Measurements from ENCODE around the gene PRKCE.
A peak's percentile ranks its signal among the peaks of the same experiment; 100 is the strongest.

Gene PRKCE

GRCh38 chr2:46163804-46164528 lies 512.5 kb downstream of the PRKCE start:
- no peak for DNase-seq

GRCh38 chr2:46164529-46165301 lies 513.2 kb downstream of the PRKCE start:
- no peak for DNase-seq

GRCh38 chr2:46165916-46166315 lies 514.4 kb downstream of the PRKCE start:
- DNase-seq = no peak

DNA sequence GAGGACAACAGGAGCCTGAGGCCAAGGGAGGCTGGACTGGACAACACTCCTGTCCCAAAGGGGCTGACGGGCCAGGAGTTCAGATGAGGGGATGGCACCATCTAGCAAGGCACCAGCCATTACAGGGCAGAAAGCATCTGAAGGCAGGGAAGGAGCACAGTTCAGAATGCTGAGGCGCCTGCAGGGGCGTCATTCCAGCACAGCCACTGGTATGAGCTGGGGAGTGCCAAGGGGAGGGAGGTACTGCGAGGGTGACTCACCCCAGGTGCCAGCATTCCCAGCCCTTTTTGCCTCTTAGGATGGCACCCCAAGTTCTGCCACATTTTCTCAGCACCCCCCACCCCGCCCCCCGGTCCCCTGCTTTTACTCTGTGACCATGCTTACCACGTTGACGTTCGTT lies 515.9 kb downstream of the PRKCE start:
- DNase-seq = no peak

GRCh38 chr2:46167924-46168323 lies 516.4 kb downstream of the PRKCE start:
- no peak for DNase-seq

DNA sequence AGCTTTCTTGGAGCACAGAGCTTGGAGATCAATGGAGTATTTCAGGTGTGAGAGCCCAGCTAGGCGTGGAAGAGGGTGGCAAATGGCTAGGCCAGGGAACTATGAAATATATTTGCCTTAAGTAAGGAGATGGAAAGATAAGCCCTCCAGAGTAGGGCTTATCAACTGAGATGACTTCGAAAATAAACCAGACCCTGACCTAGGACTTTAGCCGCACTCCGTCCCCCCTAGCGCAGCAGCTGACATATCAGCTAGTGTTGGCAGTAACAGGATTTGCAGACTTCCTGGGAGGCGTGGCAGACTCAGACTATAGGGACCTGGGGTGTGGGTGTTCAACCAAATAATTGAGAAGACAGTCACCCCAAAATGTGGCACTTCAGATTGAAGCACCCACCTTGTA lies 518.0 kb downstream of the PRKCE start:
- no peak for DNase-seq

DNA sequence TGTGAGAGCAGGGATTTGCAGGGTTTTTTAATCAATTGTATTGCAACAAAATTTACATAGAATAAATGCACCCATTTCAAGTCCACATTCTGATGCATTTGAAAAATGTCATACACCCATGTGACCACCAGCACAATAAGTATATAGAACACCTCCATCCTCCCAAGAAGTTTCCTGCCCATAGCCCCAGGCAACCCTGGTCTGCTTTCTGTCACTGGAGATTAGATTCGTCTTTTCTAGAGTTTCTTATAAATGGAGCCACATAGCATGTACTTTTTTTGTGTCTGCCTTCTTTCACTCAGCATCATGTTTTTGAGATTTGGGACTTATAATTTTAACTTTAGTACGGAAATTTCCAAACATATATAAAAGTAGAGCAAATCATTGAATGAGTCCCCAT lies 518.6 kb downstream of the PRKCE start:
- no peak for DNase-seq

DNA sequence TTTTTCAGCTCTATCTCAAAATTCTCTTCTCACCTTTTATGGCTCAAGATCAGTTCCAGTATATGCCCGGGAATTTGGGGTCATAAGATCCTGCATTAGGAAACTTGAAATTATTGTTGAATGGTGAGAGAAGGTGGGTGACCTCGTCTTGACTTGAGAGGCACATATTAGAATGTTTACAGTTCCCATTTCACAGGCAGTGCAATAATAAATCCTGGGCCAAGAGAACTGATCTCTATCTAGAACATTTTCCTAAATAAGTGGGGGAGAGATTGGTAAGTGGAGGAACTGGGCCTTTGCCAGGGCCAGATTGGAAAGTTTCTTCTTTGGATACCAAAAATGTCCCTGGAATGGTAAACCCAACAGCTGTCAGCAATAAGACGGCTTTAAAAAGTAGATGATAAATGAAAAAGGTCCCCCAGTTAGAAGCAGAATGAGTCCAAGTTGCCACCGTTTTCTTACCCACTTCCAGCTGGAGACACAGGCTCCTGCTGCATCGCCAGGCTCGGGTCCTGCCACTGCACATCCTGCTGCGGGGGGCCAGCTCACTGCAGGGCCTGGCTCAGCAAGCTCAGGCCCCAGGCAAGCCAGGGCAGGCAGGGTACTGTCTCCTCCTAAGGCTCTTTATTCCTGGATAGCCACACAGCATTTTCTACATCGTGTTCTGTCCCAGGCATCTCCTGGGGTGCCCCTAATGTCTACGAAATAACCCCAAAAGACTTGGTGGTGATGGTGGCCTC lies 519.3 kb downstream of the PRKCE start:
- DNase-seq = no peak

- no peak for DNase-seq
Observed at GRCh38 chr2:46171411-46171953, 520.0 kb downstream of the PRKCE start.

- DNase-seq = no peak
Observed at GRCh38 chr2:46171996-46172546, 520.6 kb downstream of the PRKCE start.

DNA sequence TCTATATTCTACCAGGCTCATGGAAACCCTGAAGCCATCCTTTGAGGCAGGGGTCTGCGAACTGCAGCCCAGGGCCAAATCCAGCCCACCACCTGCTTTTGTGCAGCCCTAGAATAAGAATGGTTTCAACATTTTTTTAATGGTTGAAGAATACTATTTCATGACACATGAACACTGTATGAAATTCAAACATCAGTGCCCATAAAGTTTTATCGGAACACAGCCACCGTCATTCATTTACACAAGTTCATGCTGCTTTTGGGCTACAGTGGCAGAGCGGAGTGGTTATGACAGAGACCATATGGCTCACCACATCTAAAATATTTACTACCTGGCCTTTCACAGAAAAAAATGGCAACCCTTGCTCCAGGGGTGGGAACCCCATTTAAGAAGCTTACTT lies 521.6 kb downstream of the PRKCE start:
- no peak for DNase-seq

DNA sequence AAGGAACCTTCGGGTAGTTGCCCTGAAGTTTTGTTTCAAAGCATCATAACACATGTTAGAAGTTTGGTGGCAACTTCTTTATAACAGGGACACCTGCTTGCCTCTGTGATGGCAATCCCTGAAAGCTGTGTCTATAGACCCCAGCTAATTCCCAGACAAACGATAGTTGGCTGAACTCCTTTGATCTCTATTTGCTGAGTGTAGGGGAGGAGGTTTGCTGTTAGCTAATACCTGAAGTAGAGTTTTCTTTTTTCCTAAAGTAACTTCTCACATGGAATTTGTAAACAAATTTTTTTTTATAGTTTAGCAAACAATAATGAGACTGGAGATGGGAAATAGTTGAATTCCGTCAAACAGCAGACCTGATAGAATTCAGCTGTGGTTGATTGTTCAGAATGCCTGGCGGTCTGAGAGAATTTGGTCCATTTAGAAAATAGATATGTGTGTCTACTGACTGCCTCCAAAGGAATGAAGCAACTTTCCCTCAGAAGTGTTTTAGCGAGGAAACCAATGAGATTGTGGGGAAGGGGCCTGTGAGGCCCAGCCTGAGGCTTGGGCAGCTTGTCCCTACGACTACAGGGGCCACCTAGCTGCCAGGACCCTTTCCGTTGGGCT lies 522.3 kb downstream of the PRKCE start:
- DNase-seq = no peak

GRCh38 chr2:46174345-46175170 lies 523.1 kb downstream of the PRKCE start:
- no peak for DNase-seq

DNA sequence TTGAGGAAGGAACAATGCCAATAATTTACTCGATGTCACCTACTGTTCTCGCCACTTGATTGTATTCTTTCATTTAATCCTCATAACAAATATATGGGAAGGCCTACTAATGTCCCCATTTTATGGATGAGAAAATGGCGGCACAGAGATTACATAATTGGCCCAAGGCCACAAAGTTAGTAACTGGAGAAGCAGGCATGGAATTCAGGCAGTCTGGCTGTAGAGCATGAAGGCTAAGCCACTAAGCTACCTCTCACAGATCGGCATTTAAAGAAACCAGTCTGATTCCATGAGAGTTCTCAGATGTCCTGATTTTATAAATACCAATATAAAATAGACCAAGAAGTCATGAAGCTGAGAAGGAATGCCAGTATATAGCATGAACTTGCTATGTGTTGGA lies 523.9 kb downstream of the PRKCE start:
- no peak for DNase-seq

DNA sequence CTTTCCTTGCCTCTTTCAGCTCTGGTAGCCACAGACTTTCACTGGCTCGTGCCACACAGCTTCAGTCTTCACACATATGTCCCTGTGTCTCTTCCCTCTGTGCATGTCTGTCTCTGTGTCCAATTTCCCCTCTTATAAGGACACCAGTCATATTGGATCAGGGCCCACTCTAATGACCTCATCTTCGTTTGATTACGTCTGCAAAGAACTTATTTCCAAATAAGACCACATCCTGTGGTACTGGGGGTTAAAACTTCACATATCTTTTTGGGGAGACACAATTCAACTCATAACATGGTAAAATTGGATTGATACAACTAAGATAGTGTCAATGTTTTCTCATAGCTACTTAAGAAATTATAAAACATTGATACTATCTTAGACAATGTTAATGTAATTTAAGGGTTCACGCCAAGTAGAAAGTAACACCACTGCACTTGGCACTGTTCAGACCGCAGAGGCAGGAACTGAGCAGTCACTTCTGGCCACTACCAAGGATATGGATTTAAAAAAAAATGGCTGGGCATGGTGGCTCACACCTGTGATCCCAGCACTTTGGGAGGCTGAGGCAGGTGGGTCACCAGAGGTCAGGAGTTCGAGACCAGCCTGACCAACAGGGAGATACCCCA lies 526.1 kb downstream of the PRKCE start:
- no peak for DNase-seq

GRCh38 chr2:46179037-46179621 lies 527.7 kb downstream of the PRKCE start:
- peak; percentile 60 to 69 for DNase-seq

DNA sequence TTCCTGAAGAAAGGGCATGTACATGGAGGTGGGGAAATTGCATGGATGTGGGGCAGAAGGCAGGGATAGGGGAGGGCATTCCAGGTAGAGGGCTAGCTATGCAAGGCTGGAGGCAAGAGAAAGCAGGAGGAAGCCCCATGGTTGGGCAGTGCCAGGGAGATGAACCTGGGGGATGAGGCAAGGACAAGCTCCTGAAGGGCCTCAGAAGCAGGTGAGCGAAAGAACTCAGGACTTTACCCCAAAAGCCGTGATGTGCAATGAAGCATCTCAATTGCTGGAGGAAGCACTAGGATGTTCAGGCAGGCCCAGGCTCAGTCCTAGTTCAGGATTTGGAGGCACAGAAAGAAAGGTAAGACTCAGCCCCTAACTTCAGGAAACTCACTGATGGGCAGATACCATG lies 528.7 kb downstream of the PRKCE start:
- DNase-seq = no peak

DNA sequence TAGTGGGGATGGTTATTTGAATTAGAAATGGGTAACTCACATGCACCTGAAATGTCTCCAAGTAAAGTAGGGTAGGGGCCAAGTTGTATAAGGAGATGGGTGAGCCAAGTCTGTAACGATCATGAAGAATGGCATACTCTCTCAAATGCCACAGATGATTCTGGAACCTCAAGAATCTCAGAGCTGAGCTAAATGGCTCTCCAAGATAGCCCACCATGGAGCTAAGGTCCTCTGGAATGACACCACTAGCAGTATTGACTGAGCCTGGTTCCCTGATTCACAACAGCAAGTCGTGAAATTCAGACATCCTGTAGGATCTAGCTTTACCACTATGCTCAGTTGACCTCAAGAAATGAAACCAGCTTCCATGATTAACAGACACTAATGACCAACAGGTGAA lies 529.8 kb downstream of the PRKCE start:
- no peak for DNase-seq

- no peak for DNase-seq
Observed at GRCh38 chr2:46181789-46182530, 530.5 kb downstream of the PRKCE start.

- no peak for DNase-seq
Observed at GRCh38 chr2:46183426-46183825, 532.0 kb downstream of the PRKCE start.
